Left lung (tissue), 10 donors: ENCODE results near the gene AFF1. TPM values are rescaled to one million over a fixed set of nuclear protein-coding genes. Genes with fewer than 3 reads are reported as not detected.
"Not testable (repeated sequence)": the region's sequence is repeated elsewhere in the genome, so short reads cannot be mapped to it uniquely, and the experiment has no call there.

ENCODE experiments used
- ATAC-seq: fragments of 200-7000 bp; cut with Tn5 transposase; one replicate; pipeline ENCODE4 v1.9.1; 2020; ENCODE audit warnings: moderate library complexity
- DNase-seq, 4 donors: peaks; one replicate each; pipeline ENCODE4 v3.0.0-alpha.2; 2013 to 2020
- H3K27ac ChIP-seq, 2 donors: fragments of 200-600 bp; sonication (generic) in 1 of 2; one replicate each; pipeline versions ENCODE4 v1.5.0 to v1.8.0; 2020 to 2021
- H3K27me3 ChIP-seq, 2 donors: fragments of 200-600 bp; sonication (generic) in 1 of 2; one replicate each; pipeline versions ENCODE4 v1.5.0 to v1.8.0; 2020 to 2021
- H3K36me3 ChIP-seq, 2 donors: fragments of 200-600 bp; sonication (generic) in 1 of 2; one replicate each; pipeline versions ENCODE4 v1.5.0 to v1.8.0; 2020 to 2021
- H3K4me1 ChIP-seq, 2 donors: fragments of 200-600 bp; one replicate each; pipeline ENCODE4 v1.8.0; 2021
- H3K4me3 ChIP-seq, 2 donors: fragments of 200-600 bp; sonication (generic) in 1 of 2; one replicate each; pipeline versions ENCODE4 v1.5.0 to v1.8.0; 2020 to 2021; ENCODE audit warnings: mild to moderate bottlenecking in 1 of 2
- H3K9me3 ChIP-seq, 2 donors: fragments of 200-600 bp; sonication (generic) in 1 of 2; one replicate each; pipeline versions ENCODE4 v1.5.0 to v1.8.0; 2020 to 2021
- CTCF ChIP-seq, 2 donors: fragments of 200-600 bp; sonication (generic) in 1 of 2; IDR thresholded peaks; one replicate each; pipeline versions ENCODE4 v1.5.0 to v1.8.0; 2021; ENCODE audit warnings: antibody characterized with exemption in 2 of 2
- intact Hi-C, 2 donors: fragments of 100-400 bp; cut with DNase I; formaldehyde crosslinking; loops; one replicate each; pipeline versions ENCODE4 v1.11.2 to v1.14.2; 2022
- polyA plus RNA-seq, 6 donors: library from polyadenylated mRNA; unstranded; fragments of 120-200 nt; gene quantifications; one replicate each; pipeline ENCODE4 v1.2.1, GENCODE V29; 2013; ENCODE audit not compliant: insufficient read length in 6 of 6
- total RNA-seq, 2 donors: library from RNA; stranded (reverse); fragmentation: NEBNext Ultra II Directional; extraction: Animal tissue kit (Norgen Biotek cat#: 25700); gene quantifications; one replicate each; pipeline ENCODE4 v1.2.1, GENCODE V29; 2021
- donor health status: DM: no; HTN: yes; CAD: no.
- donor health status: DM: no; HTN: no; CAD: no.

The AFF1 gene
- total and polyA plus RNA-seq, 8 donors = 40.8 to 86.0 (median 48.1) TPM

GRCh38 chr4:87069037-87069742 is 134.4 kb downstream of the AFF1 start:
- Histone ChIP-seq H3K27me3 (no peaks in the 10 kb centered on the region), H3K36me3 (no peaks in the 10 kb centered on the region), H3K4me3 (no peak overlapping the region), H3K27ac (peak overlapping the region in 1 of 2 donors; percentile 48), H3K9me3 (no peaks in the 10 kb centered on the region), H3K4me1 (peaks cover 24 to 30% of the 10 kb centered on the region in 2 donors)
- intact Hi-C loops = no loop called here
- no peak for TF ChIP-seq CTCF (IDR thresholded peaks at IDR 0.05)
- ATAC-seq (peak; percentile 7), DNase-seq (no peak)

- Histone ChIP-seq H3K27me3 (no peaks in the 10 kb centered on the region), H3K4me1 (peaks cover 26 to 38% of the 10 kb centered on the region in 2 donors), H3K27ac (no peak overlapping the region), H3K9me3 (no peaks in the 10 kb centered on the region), H3K36me3 (no peaks in the 10 kb centered on the region), H3K4me3 (no peak overlapping the region)
- intact Hi-C loops = no loop called here
- no peak for TF ChIP-seq CTCF (IDR thresholded peaks at IDR 0.05)
- ATAC-seq (no peak), DNase-seq (no peak)
These were observed 136.6 kb downstream of the AFF1 start for GRCh38 chr4:87071401-87071800.

- intact Hi-C loops = not testable (repeated sequence)
- H3K4me1 ChIP-seq = peaks cover 28 to 48% of the 10 kb centered on the region in 2 donors
These were observed 137.7 kb downstream of the AFF1 start for GRCh38 chr4:87072545-87072944.

GRCh38 chr4:87073199-87074120 is 138.6 kb downstream of the AFF1 start:
- DNase-seq = peak in 1 of 4 donors; percentile 53
- Histone ChIP-seq H3K9me3 (no peaks in the 10 kb centered on the region), H3K27ac (peak overlapping the region; percentile 51 to 57), H3K27me3 (no peaks in the 10 kb centered on the region), H3K4me1 (peaks cover 27 to 52% of the 10 kb centered on the region in 2 donors), H3K36me3 (no peaks in the 10 kb centered on the region), H3K4me3 (no peak overlapping the region)
- no peak for TF ChIP-seq CTCF (IDR thresholded peaks at IDR 0.05)
- intact Hi-C loops = no loop called here
- peak; percentile 55 for ATAC-seq

More at GRCh38 chr4:87072545-87072944, 137.7 kb downstream of the AFF1 start:
- H3K27ac ChIP-seq, H3K27me3 ChIP-seq, H3K9me3 ChIP-seq, H3K36me3 ChIP-seq, ATAC-seq, DNase-seq, H3K4me3 ChIP-seq: not testable (repeated sequence)

GRCh38 chr4:87074121-87074488 is 139.3 kb downstream of the AFF1 start:
- ATAC-seq (no peak), DNase-seq (no peak)
- Histone ChIP-seq H3K36me3 (no peaks in the 10 kb centered on the region), H3K4me3 (no peak overlapping the region), H3K9me3 (no peaks in the 10 kb centered on the region), H3K4me1 (peaks cover 26 to 52% of the 10 kb centered on the region in 2 donors), H3K27ac (peak overlapping the region in 1 of 2 donors; percentile 51), H3K27me3 (no peaks in the 10 kb centered on the region)
- TF ChIP-seq CTCF (IDR thresholded peaks at IDR 0.05) = no peak
- intact Hi-C loops = no loop called here
